GM10266 (cell line): ENCODE data around the gene CARS1.

Experiments
- DNase-seq: peaks from one replicate; pipeline ENCODE4 v3.0.0; 2012; ENCODE audit errors: extremely low spot score
- CTCF ChIP-seq: IDR thresholded peaks from 2 replicates; pipeline ENCODE4 v1.5.1; 2012; ENCODE audit warnings: mild to moderate bottlenecking, low read depth; ENCODE audit not compliant: control insufficient read depth, insufficient read depth; ENCODE audit errors: missing control alignments

The CARS1 gene

GRCh38 chr11:3011891-3012885 lies 45.0 kb downstream of the CARS1 start:
- TF ChIP-seq CTCF, result no peak
- DNase-seq, result no peak

- no peak for DNase-seq
- TF ChIP-seq CTCF, result no peak
Measured at GRCh38 chr11:3010521-3011275, 46.5 kb downstream of the CARS1 start.

- TF ChIP-seq CTCF, result no peak
- DNase-seq, result no peak
Measured at GRCh38 chr11:3010004-3010403, 47.2 kb downstream of the CARS1 start.

GRCh38 chr11:3009481-3009880 lies 47.7 kb downstream of the CARS1 start:
- TF ChIP-seq CTCF, result no peak
- DNase-seq, result no peak

- no peak for TF ChIP-seq CTCF
- no peak for DNase-seq
Measured at GRCh38 chr11:3008746-3009336, 48.4 kb downstream of the CARS1 start.

GRCh38 chr11:3007404-3008010 lies 49.7 kb downstream of the CARS1 start:
- DNase-seq, result no peak
- TF ChIP-seq CTCF, result no peak
